HG03039 (cell line): Measurements from ENCODE around the gene NOXRED1.

Experiments used
- ATAC-seq: cut with Tn5 transposase; IDR thresholded peaks from one replicate; pipeline ENCODE4 v1.9.1; 2021; ENCODE audit warnings: mild to moderate bottlenecking, moderate library complexity; ENCODE audit not compliant: unreplicated experiment

NOXRED1 gene

GRCh38 chr14:77344377-77344996 is 78.8 kb downstream of the NOXRED1 start:
- ATAC-seq: no peak
